Fibroblast of pulmonary artery (primary cell): ENCODE results near the gene WDR12.
"Not testable (repeated sequence)": the region's sequence is repeated elsewhere in the genome, so short reads cannot be mapped to it uniquely, and the experiment has no call there.

ENCODE experiments used
- DNase-seq: peaks from one replicate; pipeline ENCODE4 v3.0.0-alpha.2; 2010; ENCODE audit warnings: low read depth
- H3K4me3 ChIP-seq: replicated peaks from 2 replicates; pipeline ENCODE4 v1.5.1; 2011; ENCODE audit warnings: low read depth, mild to moderate bottlenecking, control low read depth, low read length, moderate library complexity
- CTCF ChIP-seq: IDR thresholded peaks from 2 replicates; pipeline ENCODE4 v1.5.1; 2011; ENCODE audit warnings: mild to moderate bottlenecking, control low read depth, low read length, inconsistent platforms; ENCODE audit errors: missing control alignments

Gene WDR12

GRCh38 chr2:202881570-202881969, 29.9 kb downstream of the WDR12 start:
- DNase-seq, result no peak
- TF ChIP-seq CTCF, result no peak
- no peak overlapping the region for H3K4me3 ChIP-seq

GRCh38 chr2:202877699-202878098, 33.8 kb downstream of the WDR12 start:
- DNase-seq, result no peak
- TF ChIP-seq CTCF, result no peak
- no peak overlapping the region for H3K4me3 ChIP-seq

- TF ChIP-seq CTCF, result no peak
- H3K4me3 ChIP-seq, result peak within 1 kb of the TSS; percentile 78
- DNase-seq, result peak; percentile 53
Measured at GRCh38 chr2:202871300-202872141, 40.0 kb downstream of the WDR12 start, which contains the start of gene ICA1L. Gene ICA1L, minus strand, starts transcription at chr2:202871766. Its CDS starts 42,757 bp downstream, at chr2:202829009.

GRCh38 chr2:202870431-202871299, 40.8 kb downstream of the WDR12 start:
- H3K4me3 ChIP-seq, result peak overlapping the region; percentile 78
- TF ChIP-seq CTCF, result peak; percentile 57
- peak; percentile 53 for DNase-seq

GRCh38 chr2:202861987-202862386, 49.5 kb downstream of the WDR12 start:
- H3K4me3 ChIP-seq, result no peak overlapping the region
- no peak for DNase-seq
- TF ChIP-seq CTCF, result no peak

- no peak overlapping the region for H3K4me3 ChIP-seq
- no peak for TF ChIP-seq CTCF
- no peak for DNase-seq
Measured at GRCh38 chr2:202858601-202859000, 52.9 kb downstream of the WDR12 start.

GRCh38 chr2:202849343-202849742, 62.1 kb downstream of the WDR12 start:
- DNase-seq, H3K4me3 ChIP-seq: not testable (repeated sequence)
